ENCODE results near the gene PLCXD3.

DNA sequence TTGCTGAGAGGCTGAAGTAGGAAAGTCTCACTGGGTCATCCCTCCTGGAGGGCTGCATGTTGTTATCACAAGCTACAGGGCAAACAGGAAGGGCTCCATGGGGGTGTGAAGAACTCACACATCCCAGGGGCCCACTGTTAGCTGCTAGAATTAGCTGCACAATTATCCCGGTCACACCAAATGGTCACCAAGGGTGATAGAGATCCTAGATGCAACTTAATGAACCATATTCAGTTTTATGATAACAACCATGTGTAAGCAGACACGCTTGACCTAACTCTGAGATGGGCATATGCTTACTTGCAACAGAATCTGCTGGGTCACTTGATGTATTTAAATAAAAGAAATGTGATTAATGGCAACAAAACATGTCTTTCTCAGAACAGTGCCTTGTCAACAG, 153.6 kb downstream of the PLCXD3 start:
- TF ChIP-seq POLR2A (IDR thresholded peaks at IDR 0.05; ENCODE audit: low read depth, low read length), result no peak
- TF ChIP-seq POLR2AphosphoS5 (IDR thresholded peaks at IDR 0.05; ENCODE audit: low read depth, low read length), result no peak
- no peak for TF ChIP-seq TAF1 (IDR thresholded peaks at IDR 0.05; ENCODE audit: borderline replicate concordance, low read depth, low read length)

Measured in GM12892 (cell line).